Liver (tissue), 9 donors: ENCODE measurements around the gene METTL4. TPM values are rescaled to one million over a fixed set of nuclear protein-coding genes. Genes with fewer than 3 reads are reported as not detected.

Experiments used
- DNase-seq: peaks from one replicate; pipeline ENCODE4 v3.0.0-alpha.2; 2017; ENCODE audit warnings: low spot score
- H3K27ac ChIP-seq, 2 donors: one replicate each; pipeline ENCODE4 v1.7.0; 2013; ENCODE audit warnings: inconsistent platforms in 2 of 2, low read length in 2 of 2, control low read depth in 1 of 2, low read depth in 1 of 2, mild to moderate bottlenecking in 1 of 2
- H3K27me3 ChIP-seq, 4 donors: one replicate each; pipeline versions ENCODE4 v1.6.1 to v1.7.0; 2013; ENCODE audit warnings: low read length in 3 of 4, inconsistent platforms in 1 of 4, mild to moderate bottlenecking in 1 of 4, moderate library complexity in 1 of 4; ENCODE audit not compliant: control insufficient read depth in 4 of 4, insufficient read depth in 4 of 4
- H3K36me3 ChIP-seq, 4 donors: one replicate each; pipeline versions ENCODE4 v1.6.1 to v1.7.0; 2013; ENCODE audit warnings: low read length in 3 of 4, mild to moderate bottlenecking in 3 of 4, low read depth in 1 of 4, moderate library complexity in 1 of 4; ENCODE audit not compliant: control insufficient read depth in 4 of 4, insufficient read depth in 3 of 4
- H3K4me1 ChIP-seq, 4 donors: one replicate each; pipeline versions ENCODE4 v1.6.1 to v1.7.0; 2013; ENCODE audit warnings: low read length in 3 of 4, mild to moderate bottlenecking in 3 of 4, moderate library complexity in 1 of 4; ENCODE audit not compliant: control insufficient read depth in 4 of 4, insufficient read depth in 4 of 4
- H3K4me3 ChIP-seq, 3 donors: one replicate each; pipeline versions ENCODE4 v1.6.1 to v1.7.0; 2013; ENCODE audit warnings: low read length in 3 of 3, control low read depth in 1 of 3, low read depth in 1 of 3, mild to moderate bottlenecking in 1 of 3
- H3K9ac ChIP-seq, 2 donors: one replicate each; pipeline ENCODE4 v1.7.0; 2013; ENCODE audit warnings: low read length in 2 of 2, mild to moderate bottlenecking in 2 of 2, moderate library complexity in 2 of 2, control low read depth in 1 of 2, low read depth in 1 of 2
- H3K9me3 ChIP-seq, 4 donors: one replicate each; pipeline versions ENCODE4 v1.6.1 to v1.7.0; 2013; ENCODE audit warnings: low read length in 3 of 4; ENCODE audit not compliant: control insufficient read depth in 4 of 4
- ATF3 ChIP-seq: IDR thresholded peaks from 2 replicates; pipeline ENCODE4 v1.6.1; 2016; ENCODE audit warnings: antibody characterized with exemption
- CTCF ChIP-seq: fragments of 150-350 bp; IDR thresholded peaks from 2 replicates; pipeline ENCODE4 v1.5.1; 2017; ENCODE audit warnings: improper control_type of control experiment, low read depth, low read length; ENCODE audit not compliant: missing input control
- EGR1 ChIP-seq, 2 donors: IDR thresholded peaks; 2 replicates each; pipeline ENCODE4 v1.6.1; 2016 to 2018; ENCODE audit warnings: antibody characterized with exemption in 2 of 2, low read depth in 2 of 2
- FOXA1 ChIP-seq: IDR thresholded peaks from 2 replicates; pipeline ENCODE4 v1.6.1; 2016; ENCODE audit warnings: antibody characterized with exemption
- FOXA2 ChIP-seq: IDR thresholded peaks from 2 replicates; pipeline ENCODE4 v1.6.1; 2016; ENCODE audit warnings: antibody characterized with exemption
- GABPA ChIP-seq, 2 donors: IDR thresholded peaks in 1 of 2; conservative IDR thresholded peaks in 1 of 2; 2 replicates each; pipeline ENCODE4 v1.6.1; 2016; ENCODE audit warnings: antibody characterized with exemption in 2 of 2, mild to moderate bottlenecking in 1 of 2, moderate library complexity in 1 of 2
- HNF4A ChIP-seq, 2 donors: conservative IDR thresholded peaks; 2 replicates each; pipeline ENCODE4 v1.6.1; 2016; ENCODE audit warnings: antibody characterized with exemption in 2 of 2, mild to moderate bottlenecking in 2 of 2
- JUND ChIP-seq, 2 donors: IDR thresholded peaks; 2 replicates each; pipeline ENCODE4 v1.6.1; 2016; ENCODE audit warnings: antibody characterized with exemption in 2 of 2
- MAX ChIP-seq: IDR thresholded peaks from 2 replicates; pipeline ENCODE4 v1.6.1; 2016; ENCODE audit warnings: antibody characterized with exemption
- NR2F2 ChIP-seq: IDR thresholded peaks from 2 replicates; pipeline ENCODE4 v1.6.1; 2016; ENCODE audit warnings: antibody characterized with exemption
- RAD21 ChIP-seq, 2 donors: IDR thresholded peaks; 2 replicates each; pipeline ENCODE4 v1.6.1; 2016; ENCODE audit warnings: antibody characterized with exemption in 2 of 2, mild to moderate bottlenecking in 2 of 2
- REST ChIP-seq: IDR thresholded peaks from 2 replicates; pipeline ENCODE4 v1.6.1; 2016; ENCODE audit warnings: antibody characterized with exemption, mild to moderate bottlenecking
- RXRA ChIP-seq, 2 donors: IDR thresholded peaks; 2 replicates each; pipeline ENCODE4 v1.6.1; 2017 to 2018; ENCODE audit warnings: antibody characterized with exemption in 2 of 2, mild to moderate bottlenecking in 1 of 2
- SP1 ChIP-seq: IDR thresholded peaks from 2 replicates; pipeline ENCODE4 v1.6.1; 2018; ENCODE audit warnings: antibody characterized with exemption, mild to moderate bottlenecking
- TAF1 ChIP-seq: conservative IDR thresholded peaks from 2 replicates; pipeline ENCODE4 v1.6.1; 2016; ENCODE audit warnings: antibody characterized with exemption, mild to moderate bottlenecking
- YY1 ChIP-seq: IDR thresholded peaks from 2 replicates; pipeline ENCODE4 v1.6.1; 2016; ENCODE audit warnings: antibody characterized with exemption, mild to moderate bottlenecking
- ZBTB33 ChIP-seq: IDR thresholded peaks from 2 replicates; pipeline ENCODE4 v1.6.1; 2016; ENCODE audit warnings: antibody characterized with exemption
- WGBS: extraction: QIAGEN DNeasy Blood & Tissue Kit; methylation state at CpG from one replicate; pipeline ENCODE4 v1.1.7; 2013; 5-methylcytosine and 5-hydroxymethylcytosine counted together
- polyA plus RNA-seq, 2 donors: library from polyadenylated mRNA; stranded (reverse) in 1 of 2; unstranded in 1 of 2; fragments of 200-250 nt in 1 of 2; fragments of >200 nt in 1 of 2; fragmentation: Nextera tagmentation in 1 of 2; extraction: Ambion mirVana in 1 of 2; gene quantifications; one replicate each; pipeline versions ENCODE4 v1.2.1 to v1.2.3, GENCODE V29; 2013 to 2015
- total RNA-seq, 2 donors: library from RNA; depleted of rRNA; stranded (reverse); fragments of >200 nt; gene quantifications; one replicate each; pipeline ENCODE4 v1.2.3, GENCODE V29; 2014
- donor health status: healthy.
- donor health status: healthy.
- donor health status: healthy.
- donor health status: healthy.
- donor health status: healthy.

The METTL4 gene
- total and polyA plus RNA-seq, 4 donors, result 1.9 to 13.9 (median 3.5) TPM

- Histone ChIP-seq H3K4me3 (no peak overlapping the region), H3K4me1 (no peaks in the 10 kb centered on the region), H3K36me3 (no peaks in the 10 kb centered on the region), H3K27me3 (no peaks in the 10 kb centered on the region), H3K9ac (peak overlapping the region in 1 of 2 donors; percentile 16), H3K27ac (no peak overlapping the region), H3K9me3 (no peaks in the 10 kb centered on the region)
- TF ChIP-seq REST, result no peak
- TF ChIP-seq JUND (IDR thresholded peaks at IDR 0.05), result no peak
- no peak for TF ChIP-seq EGR1 (IDR thresholded peaks at IDR 0.05; ENCODE audit: low read depth in 2 of 2)
- no peak for TF ChIP-seq CTCF
- no peak for TF ChIP-seq ZBTB33
- no peak for TF ChIP-seq GABPA (IDR thresholded peaks at IDR 0.05 in 1 of 2, conservative IDR thresholded peaks at IDR 0.05 in 1 of 2)
- no peak for TF ChIP-seq RXRA (IDR thresholded peaks at IDR 0.05)
- no peak for TF ChIP-seq SP1
- no peak for TF ChIP-seq FOXA2
- no peak for TF ChIP-seq NR2F2
- no peak for TF ChIP-seq TAF1
- TF ChIP-seq ATF3, result no peak
- no peak for TF ChIP-seq YY1
- no peak for TF ChIP-seq RAD21 (IDR thresholded peaks at IDR 0.05)
- no peak for TF ChIP-seq FOXA1
- no peak for TF ChIP-seq HNF4A (conservative IDR thresholded peaks at IDR 0.05)
- TF ChIP-seq MAX, result no peak
- no peak for DNase-seq
- 93% methylated on average over 3 of the region's 3 CpGs for WGBS
These were observed 18.2 kb upstream of the METTL4 start for GRCh38 chr18:2589345-2590068.
